ENCODE results near the gene MKKS.

GRCh38 chr20:10374036-10374435 is 60.0 kb downstream of the MKKS start:
- TF ChIP-seq CTCF (IDR thresholded peaks at IDR 0.05; ENCODE audit: low read depth, low read length) = no peak
- TF ChIP-seq EZH2phosphoT487 (IDR thresholded peaks at IDR 0.05; ENCODE audit: low read depth) = no peak
